Right atrium auricular region (tissue), 2 donors: ENCODE measurements around the gene PAM16. TPM values are rescaled to one million over a fixed set of nuclear protein-coding genes. Genes with fewer than 3 reads are reported as not detected.

Experiments
- DNase-seq: peaks from one replicate; pipeline ENCODE4 v3.0.0-alpha.2; 2019; ENCODE audit warnings: low spot score
- H3K27ac ChIP-seq, 2 donors: fragments of 200-600 bp; sonication (generic); 1 replicate in 1 of 2; 2 replicates in 1 of 2; pipeline ENCODE4 v1.5.1; 2016 to 2019
- H3K27me3 ChIP-seq, 2 donors: fragments of 200-600 bp; sonication (generic); one replicate each; pipeline versions ENCODE4 v1.5.1 to v1.6.0; 2017 to 2019
- H3K36me3 ChIP-seq: fragments of 200-600 bp; sonication (generic); one replicate; pipeline ENCODE4 v1.5.1; 2016
- H3K4me1 ChIP-seq, 2 donors: fragments of 200-600 bp; sonication (generic); one replicate each; pipeline versions ENCODE4 v1.5.1 to v1.6.0; 2017 to 2019
- H3K4me3 ChIP-seq, 2 donors: fragments of 200-600 bp; sonication (generic); 1 replicate in 1 of 2; 2 replicates in 1 of 2; pipeline ENCODE4 v1.5.1; 2017 to 2019; ENCODE audit warnings: mild to moderate bottlenecking in 1 of 2, moderate library complexity in 1 of 2
- H3K9me3 ChIP-seq, 2 donors: fragments of 200-600 bp; sonication (generic); one replicate each; pipeline ENCODE4 v1.5.1; 2019
- CTCF ChIP-seq, 2 donors: fragments of 200-600 bp; sonication (generic); IDR thresholded peaks; one replicate each; pipeline ENCODE4 v1.5.1; 2019; ENCODE audit warnings: antibody characterized with exemption in 2 of 2
- total RNA-seq, 2 donors: library from RNA; depleted of rRNA; stranded (reverse); fragments of >200 nt; gene quantifications; one replicate each; pipeline ENCODE4 v1.1.0, GENCODE V29; 2016

Gene PAM16
- total RNA-seq, 2 donors from 2014 or later = 54.6 to 85.7 TPM

GRCh38 chr16:4359914-4360313 is 8.8 kb upstream of the PAM16 start:
- Histone ChIP-seq H3K9me3 (no peaks in the 10 kb centered on the region), H3K4me3 (no peak overlapping the region), H3K27ac (no peak overlapping the region), H3K4me1 (peaks cover 0 to 4% of the 10 kb centered on the region in 2 donors), H3K36me3 (peaks cover 20% of the 10 kb centered on the region), H3K27me3 (no peaks in the 10 kb centered on the region)
- TF ChIP-seq CTCF (IDR thresholded peaks at IDR 0.05) = no peak
- no peak for DNase-seq

DNA sequence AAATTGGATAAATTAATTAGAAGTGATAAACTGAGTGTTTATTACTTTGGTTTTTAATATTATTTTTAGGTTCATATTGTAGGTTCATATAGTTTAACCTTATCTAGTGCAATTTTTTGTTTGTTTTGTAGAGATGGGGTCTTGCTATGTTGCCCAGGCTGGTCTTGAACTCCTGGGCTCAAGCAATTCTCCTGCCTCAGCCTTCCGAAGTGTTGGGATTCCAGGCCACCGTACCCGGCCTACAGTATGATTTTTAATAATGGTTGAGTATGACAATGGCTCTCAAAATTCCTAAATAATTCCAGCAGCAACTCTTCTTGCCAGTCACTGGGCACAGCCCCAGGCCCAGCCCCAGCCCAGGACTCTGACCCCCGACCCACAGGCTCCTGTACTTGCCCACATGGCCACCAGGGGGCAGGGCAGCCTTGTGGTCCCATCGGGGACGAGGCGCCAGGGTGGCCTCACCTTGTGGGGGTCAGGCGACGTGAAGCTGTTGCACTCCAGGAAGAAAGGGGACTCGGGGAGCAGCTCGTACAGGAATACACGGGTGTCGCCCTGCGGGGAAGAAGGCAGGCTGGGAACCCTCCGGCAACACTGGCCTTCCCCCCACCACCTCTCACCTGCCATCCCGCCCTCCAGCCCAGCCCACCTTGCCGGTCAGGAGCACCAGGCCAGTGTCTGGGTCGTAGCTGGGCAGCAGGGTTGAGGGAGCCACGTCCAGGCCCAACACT is 7.9 kb upstream of the PAM16 start:
- no peaks in the 10 kb centered on the region for H3K27me3 ChIP-seq
- no peak overlapping the region for H3K27ac ChIP-seq
- H3K9me3 ChIP-seq = no peaks in the 10 kb centered on the region
- H3K4me1 ChIP-seq = peaks cover 0 to 4% of the 10 kb centered on the region in 2 donors
- peak; percentile 96 to 98 for TF ChIP-seq CTCF (IDR thresholded peaks at IDR 0.05)
- peaks cover 15% of the 10 kb centered on the region for H3K36me3 ChIP-seq
- H3K4me3 ChIP-seq = no peak overlapping the region
- DNase-seq = no peak

DNA sequence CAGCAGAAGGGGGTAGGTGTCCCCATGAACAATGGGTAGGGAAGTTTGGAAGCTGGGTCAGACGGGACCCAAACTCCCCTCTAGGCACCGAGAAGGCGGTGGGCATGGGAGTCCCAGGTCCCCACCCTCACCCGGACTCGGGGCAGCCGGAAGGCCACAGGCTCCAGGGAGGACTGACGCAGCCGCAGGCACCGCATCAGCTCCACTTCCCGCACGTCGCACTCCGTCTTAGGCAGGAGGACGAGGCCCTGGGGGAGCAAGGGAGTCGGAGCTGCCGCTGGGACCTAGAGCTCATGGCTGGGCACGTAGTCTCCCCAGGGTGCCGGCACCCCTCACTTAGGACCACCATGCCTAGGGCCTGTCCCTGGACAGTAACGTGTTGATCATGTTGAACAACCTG is 7.1 kb upstream of the PAM16 start:
- Histone ChIP-seq H3K4me1 (peaks cover 0 to 4% of the 10 kb centered on the region in 2 donors), H3K9me3 (no peaks in the 10 kb centered on the region), H3K27ac (no peak overlapping the region), H3K4me3 (no peak overlapping the region), H3K27me3 (no peaks in the 10 kb centered on the region), H3K36me3 (peaks cover 14% of the 10 kb centered on the region)
- TF ChIP-seq CTCF (IDR thresholded peaks at IDR 0.05) = no peak
- no peak for DNase-seq

DNA sequence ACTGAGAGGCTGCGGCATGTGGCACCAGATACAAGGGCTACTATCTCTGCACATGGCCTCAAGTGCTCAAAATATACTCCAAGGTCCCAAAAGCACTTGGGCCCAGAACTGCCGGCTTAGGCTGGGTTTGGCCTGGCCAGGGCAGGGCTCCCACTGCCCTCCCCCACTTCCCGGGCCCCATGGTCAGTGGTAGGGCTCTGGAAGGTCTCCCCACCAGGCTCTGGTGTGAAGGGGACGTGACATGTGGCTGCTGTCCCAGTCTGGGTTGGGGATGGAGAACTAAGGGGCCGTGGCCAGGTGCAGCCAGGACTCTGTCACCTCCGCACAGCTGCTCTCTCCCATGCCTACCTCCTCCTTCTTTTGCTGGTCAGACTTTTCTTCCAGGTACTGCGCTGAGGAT is 5.7 kb upstream of the PAM16 start:
- H3K36me3 ChIP-seq = peaks cover 5% of the 10 kb centered on the region

DNA sequence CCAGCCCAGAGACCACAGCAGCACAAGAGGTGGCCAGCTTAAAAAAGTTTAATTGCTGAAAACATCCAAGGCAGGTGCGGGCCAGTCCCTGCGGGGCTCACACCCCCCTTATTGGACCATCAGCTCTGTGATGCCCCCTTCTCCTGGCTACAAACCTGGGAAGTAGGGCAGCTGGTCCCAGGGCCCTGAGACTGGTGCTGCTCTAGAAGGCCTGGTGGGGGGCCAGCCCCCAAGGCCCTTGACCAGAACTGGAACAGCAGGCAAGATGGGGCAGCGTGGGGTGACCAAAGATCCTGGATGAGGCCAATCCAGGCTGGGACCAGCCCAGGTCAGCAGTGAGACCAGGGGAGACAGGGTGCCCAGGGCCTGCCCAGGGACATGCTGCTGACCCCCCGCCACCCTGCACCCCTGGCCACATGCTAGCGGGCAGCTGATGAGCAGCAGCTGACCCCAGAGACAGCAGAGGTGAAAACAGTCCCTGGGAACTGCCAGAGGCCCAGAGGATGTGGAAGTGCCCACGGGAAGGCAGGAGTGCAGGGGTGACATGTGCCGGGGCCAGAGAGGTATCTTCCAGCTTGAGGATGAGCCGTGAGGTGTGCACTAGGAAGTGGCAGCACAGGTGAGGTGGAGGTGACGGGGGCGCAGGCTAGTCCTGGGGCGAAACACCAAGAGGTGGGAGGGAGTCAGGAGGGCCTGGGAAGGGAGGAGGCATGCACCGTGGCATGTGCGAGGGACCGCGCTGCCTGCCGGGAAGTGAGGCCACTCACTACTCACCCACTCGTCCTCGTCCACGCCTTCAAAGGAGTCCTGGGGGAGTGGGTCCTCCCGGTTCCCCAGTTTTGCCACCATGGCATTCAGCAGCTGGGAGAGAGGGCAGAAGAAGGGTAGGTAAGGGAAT is 3.6 kb upstream of the PAM16 start:
- H3K4me3 ChIP-seq = no peak overlapping the region
- H3K27me3 ChIP-seq = no peaks in the 10 kb centered on the region
- no peak for TF ChIP-seq CTCF (IDR thresholded peaks at IDR 0.05)
- no peaks in the 10 kb centered on the region for H3K9me3 ChIP-seq
- H3K27ac ChIP-seq = no peak overlapping the region
- H3K4me1 ChIP-seq = peaks cover 0 to 14% of the 10 kb centered on the region in 2 donors
- no peak for DNase-seq
- no peaks in the 10 kb centered on the region for H3K36me3 ChIP-seq

More for the DNA sequence above, 5.7 kb upstream of the PAM16 start:
- TF ChIP-seq CTCF (IDR thresholded peaks at IDR 0.05) = no peak
- no peaks in the 10 kb centered on the region for H3K9me3 ChIP-seq
- H3K27ac ChIP-seq = no peak overlapping the region
- H3K4me1 ChIP-seq = peaks cover 0 to 4% of the 10 kb centered on the region in 2 donors
- H3K4me3 ChIP-seq = no peak overlapping the region
- no peak for DNase-seq
- no peaks in the 10 kb centered on the region for H3K27me3 ChIP-seq
